ENCODE data around the gene UVRAG.
"Not testable (repeated sequence)": the region's sequence is repeated elsewhere in the genome, so short reads cannot be mapped to it uniquely, and the experiment has no call there.

The UVRAG gene

DNA sequence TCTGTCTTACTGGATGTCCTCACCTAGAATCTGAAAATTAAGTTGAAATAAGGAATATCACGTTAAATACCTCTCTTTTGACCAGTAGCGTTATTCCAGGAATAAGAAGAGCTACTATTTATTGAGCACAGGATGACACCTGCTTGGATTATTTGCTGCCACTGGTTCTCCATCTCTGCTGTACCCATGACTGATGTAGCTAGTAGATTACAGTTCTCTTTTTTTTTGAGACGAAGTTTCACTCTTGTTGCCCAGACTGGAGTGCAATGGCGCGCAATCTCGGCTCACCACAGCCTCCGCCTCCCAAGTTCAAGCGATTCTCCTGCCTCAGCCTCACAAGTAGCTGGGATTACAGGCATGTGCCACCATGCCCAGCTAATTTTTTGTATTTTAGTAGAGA, 65.3 kb downstream of the UVRAG start:
- not testable (repeated sequence) for DNase-seq

DNA sequence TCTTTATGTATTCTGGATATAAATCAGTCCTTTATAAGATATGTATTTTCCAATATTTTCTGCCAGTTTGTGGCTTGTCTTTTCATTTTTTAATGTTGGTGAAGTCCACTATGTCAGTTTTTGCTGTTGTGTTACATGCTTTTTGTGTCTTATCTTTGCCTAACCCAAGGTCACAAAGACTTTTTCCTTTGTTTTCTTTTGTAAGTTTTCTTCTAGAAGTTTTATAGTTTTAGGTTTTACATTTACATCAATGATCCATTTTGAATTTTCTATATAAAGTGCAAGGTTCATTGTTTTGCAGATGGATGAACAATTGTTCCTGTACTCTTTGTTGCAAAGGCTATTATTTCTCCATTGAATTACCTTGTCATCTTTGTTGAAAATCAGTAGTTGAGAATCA, 69.3 kb downstream of the UVRAG start:
- no peak for DNase-seq

DNA sequence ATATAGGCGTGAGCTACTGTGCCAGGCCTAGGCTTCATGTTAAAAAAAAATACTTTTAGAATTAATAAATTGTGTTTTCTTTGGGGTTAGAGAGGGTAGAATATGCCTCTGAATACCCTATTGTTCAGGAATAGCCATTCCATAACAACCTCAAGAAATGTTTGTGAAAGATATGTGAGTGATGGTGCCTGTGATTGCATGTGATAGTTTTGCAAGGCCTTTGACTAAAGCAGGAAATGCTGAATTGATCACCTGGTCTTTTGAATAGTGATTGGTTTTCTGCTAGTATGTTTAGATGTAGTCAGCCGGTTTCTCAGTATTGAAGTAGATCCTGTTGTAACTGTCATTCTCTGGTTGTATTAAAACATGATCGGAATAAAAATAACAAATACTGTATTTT, 73.4 kb downstream of the UVRAG start:
- DNase-seq, result no peak

DNA sequence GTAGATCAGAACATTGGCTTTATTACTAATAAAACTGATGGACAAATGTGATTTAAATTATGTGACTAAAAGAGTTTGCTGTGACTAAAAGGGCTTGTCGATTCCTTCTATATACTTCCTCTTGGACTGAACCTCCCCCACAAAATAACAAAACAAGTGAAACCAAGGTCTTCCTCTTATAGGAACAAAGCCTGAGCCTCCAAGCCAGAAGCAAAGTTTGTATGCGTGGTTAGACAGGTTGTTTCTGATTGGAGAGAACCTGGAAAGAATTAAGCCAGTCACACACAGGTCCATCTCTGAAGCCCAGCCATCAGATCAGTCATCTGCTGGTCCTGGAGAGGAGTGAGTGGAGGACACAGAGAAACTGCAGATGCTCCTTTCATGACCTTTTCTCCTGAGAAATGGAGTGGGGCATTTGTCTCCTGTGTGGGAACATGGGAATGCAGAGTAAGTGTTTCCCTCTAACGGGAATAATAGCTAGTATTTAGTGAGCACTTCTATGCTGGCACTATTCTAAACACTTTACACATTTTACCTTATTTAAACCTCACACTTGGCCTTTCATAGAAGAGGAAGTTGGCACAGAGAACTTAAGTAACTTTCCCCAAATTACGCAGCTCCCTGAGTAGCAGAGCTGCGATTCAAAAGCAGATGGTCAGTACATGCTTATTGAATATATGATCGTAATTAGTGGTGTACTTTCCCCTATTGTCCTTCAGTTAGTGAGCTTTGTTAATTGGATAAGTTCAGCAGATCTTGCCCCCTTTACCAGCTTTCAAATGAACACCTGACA, 77.1 kb downstream of the UVRAG start:
- DNase-seq, result no peak

DNA sequence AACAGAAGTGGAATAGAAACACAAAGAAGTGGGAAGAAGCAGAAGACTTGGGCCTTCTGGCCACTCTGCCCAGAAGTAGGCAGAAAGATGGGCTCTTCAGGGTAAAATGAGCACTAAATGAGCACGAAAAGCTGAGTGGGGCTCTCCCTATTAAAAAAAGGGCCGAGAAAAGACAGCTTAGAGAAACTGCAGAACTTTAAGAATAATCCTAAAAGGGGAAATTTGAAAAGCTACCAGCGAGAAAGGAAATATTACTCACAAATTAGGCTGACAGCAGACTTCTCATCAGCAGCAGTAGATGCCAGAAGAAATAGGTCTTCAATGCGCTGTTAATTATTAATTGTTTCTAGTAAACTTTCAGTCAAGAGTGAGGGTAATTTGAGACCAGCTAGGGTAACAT, 78.2 kb downstream of the UVRAG start:
- DNase-seq, result no peak

DNA sequence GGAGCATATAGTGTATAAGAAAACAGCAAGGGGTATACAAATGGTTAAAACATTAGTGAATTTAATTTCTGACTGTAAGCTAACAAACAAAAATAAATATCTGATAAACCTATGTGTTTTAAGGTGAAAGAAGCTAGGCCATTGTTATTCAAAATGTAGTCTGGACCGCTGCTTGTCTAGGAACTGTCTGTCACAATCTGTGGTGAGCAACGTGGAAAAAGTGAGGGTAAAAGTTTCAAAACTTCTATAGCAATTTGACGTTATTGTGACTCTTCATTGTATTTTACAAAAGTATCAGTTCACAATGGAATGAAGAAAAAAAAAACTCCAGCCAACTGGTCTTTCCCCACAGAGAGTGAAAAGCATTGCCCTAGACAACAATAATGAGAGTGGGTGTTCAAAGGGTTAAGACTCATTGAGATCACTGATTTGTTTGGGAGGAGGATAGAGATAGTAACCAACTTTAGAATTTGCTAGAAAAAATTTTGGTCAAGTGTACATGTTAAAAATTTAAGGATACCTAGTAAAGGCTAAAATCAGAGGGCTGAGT, 79.1 kb downstream of the UVRAG start:
- DNase-seq, result no peak

GRCh38 chr11:75896843-75897419, 81.9 kb downstream of the UVRAG start:
- peak; percentile 18 to 59 for DNase-seq

- no peak for DNase-seq
Measured at GRCh38 chr11:75898871-75899270, 83.9 kb downstream of the UVRAG start.

DNA sequence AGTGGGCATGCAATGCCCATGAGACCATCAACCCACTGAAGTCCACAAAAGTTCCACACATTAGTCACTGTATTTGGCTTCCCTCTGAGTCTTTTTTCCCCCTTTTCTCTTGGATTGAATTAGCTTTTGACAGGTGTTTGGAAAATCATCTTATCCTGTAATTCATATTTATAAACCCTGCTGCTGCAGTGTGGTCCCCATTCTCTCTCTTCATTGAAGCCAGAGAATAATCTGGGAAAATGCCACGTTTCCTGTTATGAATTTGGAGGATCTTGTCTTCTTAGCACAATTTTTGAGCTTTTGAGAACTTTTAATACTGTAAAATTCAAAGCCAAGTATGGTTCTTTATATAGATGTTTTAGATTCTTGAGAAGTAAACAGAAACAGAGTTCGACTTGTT, 84.8 kb downstream of the UVRAG start:
- DNase-seq, result no peak

GRCh38 chr11:75900848-75901247, 85.8 kb downstream of the UVRAG start:
- no peak for DNase-seq

GRCh38 chr11:75902631-75903030, 87.6 kb downstream of the UVRAG start:
- DNase-seq, result no peak

DNA sequence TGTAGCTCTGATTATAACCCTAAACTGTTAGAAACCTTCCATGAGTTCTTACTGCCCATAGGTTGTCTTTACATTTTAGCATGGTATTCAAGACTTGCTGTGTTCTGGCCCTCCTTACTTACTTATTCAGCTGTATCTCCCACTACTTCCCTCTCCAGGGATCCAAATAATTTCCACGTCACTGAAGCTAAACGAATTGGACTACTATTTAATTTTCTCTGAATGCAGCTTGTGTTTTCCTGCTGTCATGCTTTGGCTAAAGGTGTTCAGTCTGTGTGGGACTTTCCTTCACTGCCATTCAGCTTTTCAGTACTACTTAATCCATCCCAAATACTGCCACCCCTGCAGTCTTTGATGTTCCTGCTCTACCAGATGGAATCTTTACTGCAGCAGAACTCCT, 88.3 kb downstream of the UVRAG start:
- no peak for DNase-seq

GRCh38 chr11:75905434-75905833, 90.4 kb downstream of the UVRAG start:
- no peak for DNase-seq

DNA sequence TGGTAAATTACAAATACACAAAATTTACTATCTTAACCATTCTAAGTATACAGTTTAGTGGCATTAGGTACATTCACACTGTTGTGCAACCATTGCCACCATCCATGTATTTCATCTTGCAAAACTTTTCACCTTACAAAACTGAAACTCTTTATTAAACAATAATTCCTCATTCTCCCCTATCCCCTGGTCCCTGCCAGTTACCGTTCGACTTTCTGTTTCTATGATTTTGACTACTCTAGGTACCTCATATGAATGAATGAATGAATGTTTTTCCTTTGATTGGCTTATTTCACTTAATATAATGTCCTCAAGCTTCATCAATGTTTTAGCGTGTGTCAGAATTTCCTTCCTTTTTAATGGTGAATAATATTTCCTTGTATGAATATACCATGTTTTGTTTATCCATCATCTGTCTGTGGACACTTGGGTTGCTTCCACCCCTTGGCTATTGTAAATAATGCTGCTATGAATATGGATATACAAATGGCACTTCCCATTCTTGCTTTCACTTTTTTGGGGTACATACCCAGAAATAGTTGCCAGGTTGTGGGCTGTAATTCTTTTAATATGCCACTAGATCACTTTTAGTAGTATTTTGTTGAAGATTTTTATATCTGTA, 93.0 kb downstream of the UVRAG start:
- no peak for DNase-seq

DNA sequence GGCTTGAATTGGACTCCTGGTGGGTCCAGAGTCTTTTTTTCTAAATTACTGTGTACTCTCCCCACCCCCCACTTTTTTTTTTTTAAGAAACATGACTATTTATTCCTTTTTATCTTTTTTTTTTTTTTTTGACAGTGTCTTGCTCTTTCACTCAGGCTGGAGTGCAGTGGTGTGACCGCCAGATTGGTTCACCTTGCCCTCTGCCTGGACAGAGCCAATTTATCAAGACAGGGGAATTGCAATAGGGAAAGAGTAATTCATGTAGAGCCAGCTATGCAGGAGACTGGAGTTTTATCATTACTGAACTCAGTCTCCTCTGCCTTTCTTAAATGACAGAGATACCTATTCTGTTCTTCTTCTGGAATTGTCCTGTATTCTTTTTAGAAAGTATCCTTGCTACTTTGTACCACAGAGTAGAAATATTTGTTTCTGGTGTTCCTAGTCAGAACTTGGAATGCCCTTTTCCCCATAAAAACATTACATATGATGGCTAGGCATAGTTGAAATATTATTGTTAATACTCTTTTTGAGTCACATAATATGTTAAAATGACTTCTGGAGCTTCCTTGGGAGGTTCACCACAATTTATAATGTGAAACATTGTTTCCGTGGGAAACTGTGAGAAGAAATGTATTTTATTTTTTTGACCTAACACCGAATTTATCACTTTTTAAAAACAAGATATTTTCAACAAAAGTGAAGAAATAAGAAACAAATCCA, 95.6 kb downstream of the UVRAG start:
- no peak for DNase-seq

GRCh38 chr11:75911459-75911858, 96.4 kb downstream of the UVRAG start:
- no peak for DNase-seq

GRCh38 chr11:75913984-75914383, 99.0 kb downstream of the UVRAG start:
- no peak for DNase-seq

- no peak for DNase-seq
Measured at GRCh38 chr11:75916882-75917281, 101.9 kb downstream of the UVRAG start.

GRCh38 chr11:75918331-75918730, 103.3 kb downstream of the UVRAG start:
- DNase-seq, result no peak

DNA sequence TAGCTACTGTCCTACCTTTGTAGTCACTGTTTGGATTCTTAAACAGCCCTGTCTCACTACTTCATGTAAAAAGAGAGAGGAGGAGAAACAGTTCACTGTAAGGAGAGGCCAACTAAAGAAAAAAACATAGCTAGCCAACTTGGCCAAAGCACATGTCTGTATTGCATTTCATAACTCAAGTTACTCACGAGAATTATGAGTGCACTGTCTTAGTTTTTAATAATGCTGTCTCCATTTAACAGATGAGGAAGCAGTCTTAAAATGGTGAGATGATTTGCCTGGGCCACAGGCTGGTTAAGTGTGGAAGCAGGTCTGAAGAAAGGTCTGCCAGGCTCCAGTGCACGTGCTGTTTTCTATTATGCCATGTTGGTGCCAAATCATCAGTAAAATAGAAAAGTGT, 104.5 kb downstream of the UVRAG start:
- DNase-seq, result no peak

GRCh38 chr11:75920848-75921247, 105.8 kb downstream of the UVRAG start:
- no peak for DNase-seq

DNA sequence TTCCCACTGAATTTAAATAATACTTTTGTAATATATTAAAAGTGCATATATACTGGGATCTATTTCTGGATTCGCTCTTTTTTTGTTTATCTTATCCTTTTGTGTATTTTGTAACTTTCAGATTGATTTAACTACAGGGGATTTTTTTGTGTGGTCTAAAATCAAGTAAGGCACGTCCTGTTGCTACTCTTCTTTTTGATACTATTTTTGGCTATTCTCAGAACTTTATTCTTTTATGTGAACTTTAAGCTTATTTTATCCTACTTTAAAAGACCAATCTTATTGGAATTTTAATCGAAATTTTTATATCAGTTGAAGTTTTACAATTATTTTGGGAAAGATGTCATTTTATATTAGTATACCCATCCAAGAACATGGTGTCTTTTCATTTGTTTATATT, 106.8 kb downstream of the UVRAG start:
- no peak for DNase-seq
